ENCODE data around the gene DYRK1A.

The DYRK1A gene

DNA sequence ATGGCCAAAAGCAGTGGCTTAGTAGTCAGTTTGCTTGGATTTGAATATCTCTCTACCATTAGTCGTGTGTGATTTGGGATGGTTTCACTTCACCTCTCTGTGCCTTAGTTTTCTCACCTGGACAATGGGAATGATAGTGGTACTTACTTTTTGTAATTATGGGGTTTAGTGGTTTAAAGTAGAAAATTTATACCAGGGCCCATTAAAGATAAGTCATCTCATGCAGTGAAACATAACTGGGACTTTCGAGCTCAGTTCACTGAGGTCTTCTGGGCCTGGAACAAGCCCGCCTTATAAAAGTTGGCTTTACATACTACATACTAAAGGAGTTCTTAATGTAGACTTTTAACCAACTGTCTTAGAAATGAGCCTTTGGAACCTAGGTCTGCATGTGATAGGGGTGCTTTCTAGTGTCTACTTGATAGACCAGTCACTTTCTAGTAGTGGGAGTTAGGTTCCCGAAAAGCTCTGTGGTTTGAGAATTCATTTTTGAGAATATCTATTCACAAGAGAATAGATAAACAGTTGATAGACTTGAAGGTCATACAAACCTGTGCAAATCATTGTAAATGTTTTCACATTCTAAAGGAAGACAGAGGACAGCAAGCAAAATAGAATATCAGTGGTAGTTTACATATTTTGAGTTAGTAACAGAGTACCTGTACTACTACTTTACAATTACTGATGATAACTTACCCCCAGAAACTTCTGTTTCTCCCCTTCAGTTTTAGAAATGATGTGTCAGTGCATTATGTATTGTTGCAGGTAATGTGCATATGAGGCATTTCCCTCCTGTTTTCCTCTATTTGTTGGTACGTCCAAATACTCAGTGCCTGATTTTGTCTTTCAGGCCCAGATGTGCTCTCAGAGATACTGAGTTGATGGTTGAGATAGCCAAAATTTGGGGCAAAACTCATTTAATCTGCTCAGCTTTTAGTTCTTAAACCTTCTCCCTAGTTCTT, 48.0 kb downstream of the DYRK1A start:
- Histone ChIP-seq H3K36me3 (ENCODE audit: control insufficient read depth in 4 of 4, insufficient read depth in 4 of 4, low read length in 3 of 4) (peaks cover 0 to 13% (median 3%) of the 10 kb centered on the region in 4 experiments), H3K4me3 (ENCODE audit: control insufficient read depth in 1 of 7, extremely low read depth in 1 of 7, insufficient read depth in 4 of 7, low read depth in 2 of 7, low read length in 6 of 7) (no peak overlapping the region), H3K27ac (ENCODE audit: insufficient read depth in 1 of 2, low read depth in 1 of 2, low read length in 2 of 2, poor library complexity in 1 of 2, severe bottlenecking in 2 of 2) (no peak overlapping the region), H3K9me3 (ENCODE audit: control extremely low read depth in 1 of 5, control insufficient read depth in 4 of 5, insufficient read depth in 2 of 5, low read depth in 1 of 5, low read length in 4 of 5) (no peaks in the 10 kb centered on the region), H3K27me3 (replicated peaks in 2 of 5; ENCODE audit: control insufficient read depth in 4 of 5, insufficient read depth in 5 of 5, low read length in 4 of 5) (no peaks in the 10 kb centered on the region), H3K4me1 (ENCODE audit: control extremely low read depth in 1 of 4, control insufficient read depth in 4 of 4, insufficient read depth in 4 of 4, low read length in 3 of 4) (peaks cover 12 to 45% (median 30%) of the 10 kb centered on the region in 4 experiments)
- DNase-seq = no peak
- POLR2A ChIA-PET = interaction anchor here (0.6 to 0.7 kb wide), 2 partner anchors 33 to 176 kb away, joined by 3 read pairs; no protein-coding TSS in a partner anchor
- CTCF ChIA-PET = interaction anchor here (1.2 to 2.1 kb wide), 3 partner anchors 11 to 20 kb away, joined by 3 to 10 read pairs (median 3); no protein-coding TSS in a partner anchor
- WGBS (ENCODE audit: insufficient coverage) = 100% methylated on average over 1 of the region's 5 CpGs

DNA sequence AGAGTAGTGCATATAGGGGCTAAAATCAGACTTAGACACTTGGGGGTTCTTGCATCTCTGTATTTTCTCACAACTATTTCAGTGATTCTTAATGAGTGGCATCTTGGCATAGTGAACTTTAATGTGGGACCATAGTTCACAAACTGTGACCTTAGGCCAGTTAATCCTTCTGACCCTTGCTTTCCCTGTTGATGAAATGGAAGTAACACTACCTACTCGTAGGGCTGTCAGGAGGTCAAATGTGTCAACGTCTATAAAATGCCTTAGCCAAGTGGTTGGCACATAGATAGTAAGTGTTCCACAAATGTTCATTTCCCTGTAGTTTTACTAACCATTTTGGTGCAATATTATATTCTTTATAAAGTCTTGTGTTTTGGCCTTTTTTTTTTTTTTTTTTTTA, 49.4 kb downstream of the DYRK1A start:
- H3K27ac ChIP-seq (ENCODE audit: insufficient read depth in 1 of 2, low read depth in 1 of 2, low read length in 2 of 2, poor library complexity in 1 of 2, severe bottlenecking in 2 of 2) = no peak overlapping the region
- POLR2A ChIA-PET = no interaction called here

DNA sequence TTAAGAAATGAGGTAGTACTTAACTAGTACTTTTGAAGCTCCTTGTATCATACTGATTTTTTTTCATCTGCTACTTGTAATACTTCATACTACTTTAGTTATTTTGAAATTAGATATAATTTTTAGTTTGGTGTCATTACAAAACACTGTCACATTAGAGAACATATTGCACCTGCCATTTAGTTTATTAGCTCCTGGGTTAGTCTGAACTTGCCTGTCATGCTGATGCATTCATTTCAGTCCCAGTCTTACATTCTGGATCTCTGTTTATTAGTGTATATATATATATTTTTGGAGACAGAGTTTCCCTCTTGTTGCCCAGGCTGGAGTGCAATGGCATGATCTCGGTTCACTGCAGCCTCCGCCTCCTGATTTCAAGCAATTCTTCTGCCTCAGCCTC, 50.3 kb downstream of the DYRK1A start:
- Histone ChIP-seq H3K27ac (ENCODE audit: insufficient read depth in 1 of 2, low read depth in 1 of 2, low read length in 2 of 2, poor library complexity in 1 of 2, severe bottlenecking in 2 of 2) (no peak overlapping the region), H3K9me3 (ENCODE audit: control extremely low read depth in 1 of 5, control insufficient read depth in 4 of 5, insufficient read depth in 2 of 5, low read depth in 1 of 5, low read length in 4 of 5) (no peaks in the 10 kb centered on the region), H3K4me3 (ENCODE audit: control insufficient read depth in 1 of 7, extremely low read depth in 1 of 7, insufficient read depth in 4 of 7, low read depth in 2 of 7, low read length in 6 of 7) (no peak overlapping the region), H3K36me3 (ENCODE audit: control insufficient read depth in 4 of 4, insufficient read depth in 4 of 4, low read length in 3 of 4) (peaks cover 6 to 21% (median 11%) of the 10 kb centered on the region in 4 experiments), H3K4me1 (ENCODE audit: control extremely low read depth in 1 of 4, control insufficient read depth in 4 of 4, insufficient read depth in 4 of 4, low read length in 3 of 4) (peaks cover 12 to 45% (median 28%) of the 10 kb centered on the region in 4 experiments), H3K27me3 (replicated peaks in 2 of 5; ENCODE audit: control insufficient read depth in 4 of 5, insufficient read depth in 5 of 5, low read length in 4 of 5) (no peaks in the 10 kb centered on the region)
- ChIA-PET CTCF (interaction anchor here (0.6 to 1.4 kb wide), 4 partner anchors 9 to 35 kb away, joined by 3 to 4 read pairs (median 3); no protein-coding TSS in a partner anchor), POLR2A (no interaction called here)
- 90% methylated on average over 2 of the region's 2 CpGs for WGBS (ENCODE audit: insufficient coverage)
- no peak for DNase-seq

More for the DNA sequence above, 49.4 kb downstream of the DYRK1A start:
- Histone ChIP-seq H3K27me3 (replicated peaks in 2 of 5; ENCODE audit: control insufficient read depth in 4 of 5, insufficient read depth in 5 of 5, low read length in 4 of 5) (no peaks in the 10 kb centered on the region), H3K9me3 (ENCODE audit: control extremely low read depth in 1 of 5, control insufficient read depth in 4 of 5, insufficient read depth in 2 of 5, low read depth in 1 of 5, low read length in 4 of 5) (no peaks in the 10 kb centered on the region), H3K4me3 (ENCODE audit: control insufficient read depth in 1 of 7, extremely low read depth in 1 of 7, insufficient read depth in 4 of 7, low read depth in 2 of 7, low read length in 6 of 7) (no peak overlapping the region), H3K4me1 (ENCODE audit: control extremely low read depth in 1 of 4, control insufficient read depth in 4 of 4, insufficient read depth in 4 of 4, low read length in 3 of 4) (peaks cover 12 to 45% (median 31%) of the 10 kb centered on the region in 4 experiments), H3K36me3 (ENCODE audit: control insufficient read depth in 4 of 4, insufficient read depth in 4 of 4, low read length in 3 of 4) (peaks cover 0 to 14% (median 7%) of the 10 kb centered on the region in 4 experiments)
- CTCF ChIA-PET = interaction anchor here (1.0 to 2.1 kb wide), 3 partner anchors 10 to 19 kb away, joined by 3 to 10 read pairs (median 3); no protein-coding TSS in a partner anchor
- 80% methylated on average over 1 of the region's 2 CpGs for WGBS (ENCODE audit: insufficient coverage)
- no peak for DNase-seq

DNA sequence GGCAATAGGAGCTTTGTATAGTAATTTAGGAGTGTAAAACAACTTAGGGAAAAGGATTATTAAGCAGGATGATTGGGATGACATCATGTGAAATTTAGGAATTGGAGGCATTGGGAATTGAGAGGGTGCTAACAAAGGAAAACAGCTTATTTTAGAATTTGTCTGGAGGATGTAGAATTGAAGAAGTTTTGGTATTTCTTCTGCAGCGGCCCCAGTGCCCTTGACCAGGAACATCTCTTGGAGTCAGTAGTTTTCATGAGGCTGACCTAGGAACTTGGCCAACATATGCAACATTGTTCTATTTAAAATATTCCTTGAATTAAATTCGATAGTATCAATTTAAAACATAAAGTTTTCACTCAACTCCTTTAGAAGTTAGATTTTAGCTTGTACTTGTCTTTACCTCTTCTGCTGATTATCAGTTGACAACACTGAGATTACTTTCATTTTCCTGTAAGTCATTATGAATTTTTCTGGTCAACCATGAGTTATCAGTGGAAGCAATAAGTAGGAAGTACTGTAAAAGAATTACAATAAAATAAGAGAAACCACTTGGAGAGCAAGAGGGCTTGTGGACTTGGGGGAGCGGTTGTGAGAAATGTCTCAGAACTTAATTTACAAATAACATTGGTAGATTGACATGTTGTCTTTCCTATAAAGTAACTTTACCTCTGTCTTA, 52.8 kb downstream of the DYRK1A start:
- ChIA-PET POLR2A (no interaction called here), CTCF (interaction anchor here (0.9 to 1.4 kb wide), 3 partner anchors 8 to 17 kb away, joined by 4 read pairs; no protein-coding TSS in a partner anchor)
- H3K27me3 ChIP-seq (replicated peaks in 2 of 5; ENCODE audit: control insufficient read depth in 4 of 5, insufficient read depth in 5 of 5, low read length in 4 of 5) = no peaks in the 10 kb centered on the region
- H3K4me3 ChIP-seq (ENCODE audit: control insufficient read depth in 1 of 7, extremely low read depth in 1 of 7, insufficient read depth in 4 of 7, low read depth in 2 of 7, low read length in 6 of 7) = no peak overlapping the region
- no peaks in the 10 kb centered on the region for H3K9me3 ChIP-seq (ENCODE audit: control extremely low read depth in 1 of 5, control insufficient read depth in 4 of 5, insufficient read depth in 2 of 5, low read depth in 1 of 5, low read length in 4 of 5)
- H3K4me1 ChIP-seq (ENCODE audit: control extremely low read depth in 1 of 4, control insufficient read depth in 4 of 4, insufficient read depth in 4 of 4, low read length in 3 of 4) = peaks cover 5 to 24% (median 12%) of the 10 kb centered on the region in 4 experiments
- peaks cover 15 to 37% (median 19%) of the 10 kb centered on the region in 4 experiments for H3K36me3 ChIP-seq (ENCODE audit: control insufficient read depth in 4 of 4, insufficient read depth in 4 of 4, low read length in 3 of 4)
- peak overlapping the region; percentile 0 to 17 for H3K27ac ChIP-seq (ENCODE audit: insufficient read depth in 1 of 2, low read depth in 1 of 2, low read length in 2 of 2, poor library complexity in 1 of 2, severe bottlenecking in 2 of 2)
- DNase-seq = peak in 2 of 3 donors; percentile 62 to 65
- 100% methylated on average over 1 of the region's 3 CpGs for WGBS (ENCODE audit: insufficient coverage)

DNA sequence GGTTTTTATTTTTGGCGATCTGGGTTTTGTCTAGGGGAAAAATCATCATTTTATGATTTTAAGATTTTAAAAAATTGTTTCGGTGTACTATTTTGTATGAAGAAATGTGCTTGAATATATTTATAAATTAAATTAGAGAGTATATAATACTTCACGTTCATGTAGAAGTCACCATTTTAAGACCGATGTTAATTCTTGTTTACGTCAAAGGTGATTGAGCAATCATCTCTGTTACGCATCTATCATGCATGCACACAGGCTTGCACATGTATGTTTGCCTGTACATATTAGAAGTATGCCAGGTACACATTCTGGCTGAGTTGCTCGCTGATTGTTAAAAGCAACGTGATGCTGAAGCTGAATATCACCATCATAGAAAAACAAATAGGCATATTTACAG, 54.7 kb downstream of the DYRK1A start:
- POLR2A ChIA-PET = interaction anchor here (0.6 kb wide), 1 partner anchor 748 kb away, joined by 5 read pairs; no protein-coding TSS in a partner anchor
- CTCF ChIA-PET = interaction anchor here (1.1 to 1.9 kb wide), 3 partner anchors 10 to 41 kb away, joined by 3 to 5 read pairs (median 3); no protein-coding TSS in a partner anchor
- H3K4me3 ChIP-seq (ENCODE audit: control insufficient read depth in 1 of 7, extremely low read depth in 1 of 7, insufficient read depth in 4 of 7, low read depth in 2 of 7, low read length in 6 of 7) = no peak overlapping the region
- peaks cover 0 to 2% (median 0%) of the 10 kb centered on the region in 5 experiments for H3K9me3 ChIP-seq (ENCODE audit: control extremely low read depth in 1 of 5, control insufficient read depth in 4 of 5, insufficient read depth in 2 of 5, low read depth in 1 of 5, low read length in 4 of 5)
- WGBS (ENCODE audit: insufficient coverage) = 100% methylated on average over 4 of the region's 8 CpGs
- H3K4me1 ChIP-seq (ENCODE audit: control extremely low read depth in 1 of 4, control insufficient read depth in 4 of 4, insufficient read depth in 4 of 4, low read length in 3 of 4) = peaks cover 0 to 8% (median 2%) of the 10 kb centered on the region in 4 experiments
- no peak for DNase-seq
- H3K27ac ChIP-seq (ENCODE audit: insufficient read depth in 1 of 2, low read depth in 1 of 2, low read length in 2 of 2, poor library complexity in 1 of 2, severe bottlenecking in 2 of 2) = no peak overlapping the region
- H3K27me3 ChIP-seq (replicated peaks in 2 of 5; ENCODE audit: control insufficient read depth in 4 of 5, insufficient read depth in 5 of 5, low read length in 4 of 5) = no peaks in the 10 kb centered on the region
- H3K36me3 ChIP-seq (ENCODE audit: control insufficient read depth in 4 of 4, insufficient read depth in 4 of 4, low read length in 3 of 4) = peaks cover 15 to 43% (median 23%) of the 10 kb centered on the region in 4 experiments

DNA sequence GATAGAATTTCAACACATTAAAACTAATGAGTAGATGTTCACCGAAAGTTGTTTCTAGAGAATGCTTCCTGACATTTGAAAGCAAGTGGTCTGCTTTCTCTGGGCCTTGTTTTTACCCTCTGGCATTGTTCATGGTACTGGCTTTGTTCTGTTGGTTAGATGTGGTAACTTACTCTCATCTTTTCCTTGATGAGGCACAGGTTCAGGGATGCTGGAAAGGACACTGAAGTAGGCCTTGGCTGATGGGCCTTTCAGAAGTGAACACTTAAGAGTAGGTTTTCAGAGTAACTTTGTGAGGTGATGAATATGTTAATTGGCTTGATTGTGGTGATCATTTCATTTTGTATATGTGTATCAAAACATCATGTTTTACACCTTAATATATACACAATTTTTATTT, 55.8 kb downstream of the DYRK1A start:
- H3K4me1 ChIP-seq (ENCODE audit: control extremely low read depth in 1 of 4, control insufficient read depth in 4 of 4, insufficient read depth in 4 of 4, low read length in 3 of 4) = peaks cover 0 to 8% (median 2%) of the 10 kb centered on the region in 4 experiments
- no peak overlapping the region for H3K27ac ChIP-seq (ENCODE audit: insufficient read depth in 1 of 2, low read depth in 1 of 2, low read length in 2 of 2, poor library complexity in 1 of 2, severe bottlenecking in 2 of 2)
- ChIA-PET POLR2A (no interaction called here), CTCF (interaction anchor here (1.2 to 1.9 kb wide), 3 partner anchors 9 to 171 kb away, joined by 3 to 5 read pairs (median 3); no protein-coding TSS in a partner anchor)
- H3K36me3 ChIP-seq (ENCODE audit: control insufficient read depth in 4 of 4, insufficient read depth in 4 of 4, low read length in 3 of 4) = peaks cover 15 to 47% (median 27%) of the 10 kb centered on the region in 4 experiments
- WGBS (ENCODE audit: insufficient coverage) = no CpG with 5 or more reads among the region's 1 CpG
- peaks cover 0 to 2% (median 0%) of the 10 kb centered on the region in 5 experiments for H3K9me3 ChIP-seq (ENCODE audit: control extremely low read depth in 1 of 5, control insufficient read depth in 4 of 5, insufficient read depth in 2 of 5, low read depth in 1 of 5, low read length in 4 of 5)
- no peak for DNase-seq
- no peaks in the 10 kb centered on the region for H3K27me3 ChIP-seq (replicated peaks in 2 of 5; ENCODE audit: control insufficient read depth in 4 of 5, insufficient read depth in 5 of 5, low read length in 4 of 5)
- no peak overlapping the region for H3K4me3 ChIP-seq (ENCODE audit: control insufficient read depth in 1 of 7, extremely low read depth in 1 of 7, insufficient read depth in 4 of 7, low read depth in 2 of 7, low read length in 6 of 7)
